GM19372 (cell line): Measurements from ENCODE around the gene FAM170A.

Experiments used
- ATAC-seq: cut with Tn5 transposase; IDR thresholded peaks from one replicate; pipeline ENCODE4 v1.9.1; 2021; ENCODE audit warnings: mild to moderate bottlenecking, low read depth, moderate library complexity; ENCODE audit not compliant: unreplicated experiment

The FAM170A gene, protein sequence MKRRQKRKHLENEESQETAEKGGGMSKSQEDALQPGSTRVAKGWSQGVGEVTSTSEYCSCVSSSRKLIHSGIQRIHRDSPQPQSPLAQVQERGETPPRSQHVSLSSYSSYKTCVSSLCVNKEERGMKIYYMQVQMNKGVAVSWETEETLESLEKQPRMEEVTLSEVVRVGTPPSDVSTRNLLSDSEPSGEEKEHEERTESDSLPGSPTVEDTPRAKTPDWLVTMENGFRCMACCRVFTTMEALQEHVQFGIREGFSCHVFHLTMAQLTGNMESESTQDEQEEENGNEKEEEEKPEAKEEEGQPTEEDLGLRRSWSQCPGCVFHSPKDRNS

GRCh38 chr5:119629339-119629738 is at the start of gene FAM170A:
Gene FAM170A, plus strand, starts transcription at chr5:119629558. Its CDS starts 211 bp downstream, at chr5:119629769.
- no peak for ATAC-seq

DNA sequence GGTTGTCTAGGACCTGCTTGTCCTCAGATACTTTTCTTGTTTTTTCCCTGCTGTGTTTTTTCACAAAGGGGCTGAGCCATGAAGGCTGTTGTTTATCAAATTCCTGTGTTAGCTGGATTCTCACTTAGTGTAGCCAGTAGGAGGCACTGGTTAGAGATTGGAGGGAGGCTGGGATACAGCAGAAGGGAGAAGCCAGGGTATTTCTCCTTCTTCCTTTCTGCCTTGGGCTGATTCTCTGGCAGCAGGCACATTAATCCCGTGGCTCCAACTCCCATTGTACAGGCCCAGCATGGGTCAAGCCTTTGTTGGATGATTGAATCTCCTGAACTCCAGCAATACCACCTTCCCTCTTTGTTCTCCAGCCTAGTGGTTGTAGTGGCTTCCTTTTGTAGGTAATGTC is 46.4 kb upstream of the FAM170A start:
- no peak for ATAC-seq

DNA sequence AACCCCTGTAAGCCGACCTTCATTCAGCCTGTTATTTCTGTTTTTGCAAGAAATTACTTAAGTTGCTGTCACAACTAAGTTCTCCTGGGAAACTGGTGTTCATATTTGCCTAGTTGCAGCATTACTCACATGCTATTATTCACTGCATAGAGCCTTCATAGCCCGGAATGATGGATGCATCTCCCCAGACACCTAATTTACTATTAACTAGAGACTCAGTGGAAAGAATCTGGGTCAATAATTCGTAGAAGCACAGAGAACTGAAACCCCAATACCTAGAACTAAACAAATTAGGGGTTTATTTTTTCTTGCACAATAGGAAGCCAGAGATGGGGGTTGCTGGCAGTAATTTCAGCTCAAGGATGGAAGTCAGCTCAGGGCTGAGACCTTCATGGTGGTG is 45.7 kb upstream of the FAM170A start:
- ATAC-seq, result peak; percentile 87

DNA sequence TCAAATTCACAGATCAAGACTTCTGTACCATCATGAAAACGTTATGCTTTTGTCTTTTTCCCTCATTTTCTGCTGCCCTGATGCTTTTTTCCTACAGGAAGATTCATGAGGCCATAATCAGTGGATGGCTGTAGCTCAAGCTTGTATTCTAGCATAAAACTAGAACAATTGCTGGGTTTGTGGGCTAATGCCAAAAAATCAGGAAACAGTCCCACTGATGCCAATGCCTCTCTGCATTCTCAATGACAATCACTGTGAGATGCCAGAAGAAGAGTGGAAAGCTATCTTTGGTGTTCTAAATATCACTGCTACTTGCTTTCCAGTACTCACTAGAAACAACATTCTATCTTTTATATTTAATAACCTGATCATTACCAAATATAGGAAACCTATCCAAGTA is 33.3 kb upstream of the FAM170A start:
- no peak for ATAC-seq

DNA sequence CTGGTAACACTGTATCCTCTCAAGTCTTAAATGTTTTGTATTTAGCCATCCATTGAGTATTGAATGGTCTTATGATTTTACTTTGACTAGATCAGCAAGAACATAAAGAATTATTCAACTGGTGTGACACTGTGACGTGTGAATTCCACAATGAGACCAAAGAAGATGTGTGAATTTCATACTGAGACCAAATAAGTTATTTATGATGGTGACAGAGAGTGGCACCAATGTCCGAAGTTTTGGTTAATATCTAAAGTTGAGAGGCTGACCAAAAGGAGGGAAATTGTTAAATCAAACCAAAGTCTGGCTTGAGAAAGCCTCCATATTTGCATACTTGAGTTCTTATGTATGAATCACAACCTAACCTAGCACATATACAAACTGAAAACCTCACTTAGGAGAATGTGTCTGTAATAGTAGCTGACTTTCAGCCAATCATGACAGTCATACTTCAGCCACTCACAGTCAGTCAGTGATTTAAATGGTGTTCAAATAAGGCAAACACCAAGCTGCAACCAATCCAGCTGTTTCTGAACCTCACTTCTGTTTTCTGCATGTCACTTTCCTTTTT is 31.5 kb upstream of the FAM170A start:
- no peak for ATAC-seq

DNA sequence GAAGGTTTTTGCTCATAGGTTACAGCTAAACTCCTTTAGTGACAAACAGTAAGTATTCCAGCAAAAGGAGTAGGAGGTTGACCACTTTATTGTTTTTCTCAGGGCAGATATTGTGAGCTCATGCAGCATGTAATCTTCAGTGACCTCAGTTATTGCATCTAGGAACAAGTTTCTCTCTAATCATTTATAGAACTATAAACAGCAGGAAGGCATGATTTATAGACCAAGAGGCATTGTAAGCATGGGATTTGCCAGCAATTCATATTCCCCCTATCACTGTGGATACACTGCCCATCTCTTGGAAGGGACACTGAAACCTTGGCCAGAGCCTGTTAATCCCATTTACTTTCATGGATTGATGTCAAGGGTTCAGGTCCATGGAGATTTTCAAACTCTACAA is 15.4 kb upstream of the FAM170A start:
- no peak for ATAC-seq

- ATAC-seq, result no peak
These were observed 14.5 kb upstream of the FAM170A start for GRCh38 chr5:119614838-119615237.

DNA sequence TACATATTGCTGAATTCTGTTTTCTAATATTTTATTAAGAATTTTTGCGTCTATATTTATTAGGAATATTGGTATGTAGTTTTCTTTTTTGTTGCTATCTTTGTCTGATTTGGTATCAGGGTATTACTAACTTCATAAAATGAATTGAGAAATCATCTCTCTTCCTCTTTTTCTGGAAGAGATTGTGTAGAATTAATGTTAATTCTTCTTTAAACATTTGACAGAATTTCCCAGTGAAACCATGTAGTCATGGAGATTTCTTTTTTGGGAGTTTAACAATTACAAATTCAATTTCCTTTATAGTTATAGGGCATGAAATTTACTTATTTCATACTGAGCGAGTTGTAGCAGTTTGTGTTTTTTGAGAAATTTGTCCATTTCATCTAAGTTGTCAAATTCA is 3.3 kb upstream of the FAM170A start:
- ATAC-seq, result no peak

DNA sequence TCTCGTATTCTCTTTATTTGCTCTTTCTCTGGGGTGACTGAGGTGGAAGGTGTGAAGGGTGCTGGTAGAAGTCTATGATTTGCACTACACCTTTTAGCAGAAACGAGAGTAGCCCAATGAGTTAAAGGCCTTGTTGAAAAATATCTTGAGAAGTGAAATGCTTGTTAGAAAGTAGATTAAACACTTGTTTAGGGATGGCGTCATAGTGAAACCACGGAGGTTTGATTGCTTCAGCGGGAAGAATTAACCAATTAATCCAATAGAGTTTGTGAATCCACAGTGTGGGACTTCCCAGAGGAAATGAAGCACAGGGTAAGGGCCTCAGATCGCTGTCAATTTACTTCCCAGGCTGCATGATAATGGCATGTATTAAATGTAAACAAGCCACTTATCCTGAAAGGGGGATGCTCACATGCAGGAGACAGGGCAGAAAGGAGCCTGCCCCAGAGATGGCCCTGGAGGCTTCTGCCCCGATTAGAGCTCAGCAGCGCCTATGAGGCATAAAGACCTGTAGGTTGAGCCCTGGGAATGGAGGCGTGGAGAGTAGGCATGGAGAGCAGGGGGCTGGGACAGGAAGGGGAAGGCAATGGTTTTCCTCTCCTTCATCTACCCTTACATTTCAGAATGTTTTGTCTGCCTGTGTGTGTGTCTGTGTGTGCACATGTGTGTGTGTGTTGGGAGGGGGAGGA is 1.5 kb downstream of the FAM170A start:
- no peak for ATAC-seq

DNA sequence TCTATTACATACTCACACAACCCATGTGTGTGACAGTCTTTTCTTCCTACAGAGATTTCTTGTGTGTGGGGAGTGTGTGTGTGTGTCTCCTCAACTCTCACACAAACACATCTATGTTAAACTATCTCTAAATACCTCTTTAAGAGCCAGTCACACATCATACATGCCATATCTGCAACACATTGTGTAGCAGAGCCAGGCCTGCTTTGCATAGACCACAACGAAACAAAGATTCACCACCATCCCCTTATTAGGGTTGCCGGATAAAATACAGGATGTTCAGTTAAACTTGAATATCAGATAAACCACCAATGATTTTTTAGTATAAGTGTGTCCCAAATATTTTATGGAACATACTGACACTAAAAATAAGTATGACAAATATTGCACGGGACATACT is 2.3 kb downstream of the FAM170A start:
- no peak for ATAC-seq

DNA sequence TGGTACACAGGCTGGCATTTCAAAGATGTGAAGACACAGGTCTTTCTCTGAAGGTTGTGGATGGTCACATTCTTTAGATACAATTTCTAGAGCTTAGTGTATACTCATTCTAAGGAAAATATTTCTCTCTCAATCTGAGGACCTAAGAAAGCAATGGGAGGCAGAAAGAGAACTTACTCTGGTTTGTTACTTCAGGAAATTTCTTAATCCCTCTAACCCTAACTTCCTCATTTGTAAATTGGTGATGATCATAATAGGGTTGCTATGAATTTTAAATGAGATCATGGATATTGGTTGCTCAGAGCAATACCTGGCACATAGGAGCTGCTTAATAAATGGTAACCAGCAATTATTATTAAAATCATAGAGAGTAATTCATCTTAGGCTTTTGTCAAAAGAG is 22.1 kb downstream of the FAM170A start:
- ATAC-seq, result no peak

DNA sequence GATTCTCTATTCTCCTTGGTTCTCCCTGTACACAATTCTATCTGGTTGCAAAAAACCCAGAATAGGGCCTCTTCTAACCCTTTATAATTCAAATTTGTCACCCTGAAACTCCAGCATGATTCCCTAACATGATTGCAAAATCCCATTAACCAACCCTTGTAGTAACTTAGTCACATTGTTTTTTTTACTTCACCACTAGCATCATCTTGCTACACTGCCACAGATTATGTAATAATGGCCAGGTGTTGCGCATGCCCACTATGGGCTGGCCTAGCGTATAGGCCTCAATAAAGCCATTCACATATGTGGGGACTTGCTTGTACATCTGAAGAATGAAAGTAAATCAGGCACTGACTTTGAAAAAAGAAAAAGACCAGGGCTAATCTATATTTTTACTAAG is 25.7 kb downstream of the FAM170A start:
- no peak for ATAC-seq

GRCh38 chr5:119656023-119656422 is 26.7 kb downstream of the FAM170A start:
- no peak for ATAC-seq

GRCh38 chr5:119666542-119666941 is 37.2 kb downstream of the FAM170A start:
- no peak for ATAC-seq

DNA sequence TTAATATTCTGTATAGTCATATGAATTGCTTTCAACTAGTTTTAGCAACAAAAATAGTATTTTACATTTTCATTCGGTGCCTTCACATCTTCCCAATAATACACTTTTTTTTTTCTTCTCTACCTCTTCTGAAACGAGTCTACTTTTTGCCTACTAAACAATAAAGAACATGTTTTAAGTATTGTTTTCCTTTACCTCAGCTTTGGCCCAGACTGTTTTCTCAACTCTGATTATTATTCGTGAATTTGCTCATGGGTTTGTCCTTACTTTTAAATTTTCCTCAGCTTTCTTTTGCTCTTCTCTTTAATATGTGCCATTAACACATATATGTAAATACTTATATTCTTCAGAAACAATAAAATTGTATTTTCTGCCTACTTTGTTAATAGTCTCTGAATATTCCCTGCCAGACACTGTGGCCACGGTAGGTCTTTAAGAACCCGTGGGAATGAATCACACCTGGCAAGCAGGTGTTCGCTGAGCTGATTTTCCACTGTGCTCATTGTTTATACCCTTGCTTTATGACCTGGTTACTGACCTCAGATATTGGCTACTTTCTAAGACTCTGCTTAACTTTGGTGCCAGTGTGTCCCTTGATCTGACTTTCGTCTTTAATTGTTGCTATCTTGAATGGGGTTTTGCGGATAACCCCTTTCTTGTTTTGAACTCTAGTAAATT is 49.1 kb downstream of the FAM170A start:
- no peak for ATAC-seq

- ATAC-seq, result no peak
These were observed 50.7 kb downstream of the FAM170A start for GRCh38 chr5:119680080-119680479.

- no peak for ATAC-seq
These were observed 52.4 kb downstream of the FAM170A start for GRCh38 chr5:119681734-119682133.

- ATAC-seq, result no peak
These were observed 53.0 kb downstream of the FAM170A start for GRCh38 chr5:119682372-119682771.
